GM18951 (cell line): ENCODE measurements around the gene NVL.

Source experiments
- POLR2A ChIP-seq: IDR thresholded peaks from 4 replicates; pipeline ENCODE4 v1.6.1; 2011; ENCODE audit warnings: mild to moderate bottlenecking; ENCODE audit not compliant: insufficient read length, insufficient read depth; ENCODE audit errors: extremely low read depth
- in situ Hi-C: fragments of 300-500 bp; cut with MboI; formaldehyde crosslinking; loops from one replicate; pipeline ENCODE4 v1.12.0; 2022; ENCODE audit warnings: low sequenced_read_pairs, mixed read lengths, inconsistent platforms; ENCODE audit not compliant: unreplicated experiment

Gene NVL

DNA sequence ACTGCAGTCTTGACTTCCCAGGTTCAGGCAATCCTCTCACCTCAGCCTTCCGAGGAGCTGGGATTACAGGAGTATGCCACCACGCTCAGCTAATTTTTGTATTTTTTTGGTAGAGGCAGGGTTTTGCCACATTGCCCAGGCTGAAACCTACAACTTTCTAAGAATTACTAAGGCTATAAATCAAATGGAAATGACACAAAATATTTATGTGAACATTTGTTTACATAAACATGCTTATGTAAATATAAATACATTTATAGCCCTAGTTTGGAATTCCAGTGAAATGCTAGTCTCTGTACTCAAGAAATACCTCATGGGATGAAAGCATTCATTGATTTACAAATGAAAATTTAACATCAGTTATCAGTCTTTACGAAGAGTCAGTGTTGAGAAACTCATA lies 47.8 kb downstream of the NVL start:
- TF ChIP-seq POLR2A, result no peak
- in situ Hi-C loops, result no loop called here

DNA sequence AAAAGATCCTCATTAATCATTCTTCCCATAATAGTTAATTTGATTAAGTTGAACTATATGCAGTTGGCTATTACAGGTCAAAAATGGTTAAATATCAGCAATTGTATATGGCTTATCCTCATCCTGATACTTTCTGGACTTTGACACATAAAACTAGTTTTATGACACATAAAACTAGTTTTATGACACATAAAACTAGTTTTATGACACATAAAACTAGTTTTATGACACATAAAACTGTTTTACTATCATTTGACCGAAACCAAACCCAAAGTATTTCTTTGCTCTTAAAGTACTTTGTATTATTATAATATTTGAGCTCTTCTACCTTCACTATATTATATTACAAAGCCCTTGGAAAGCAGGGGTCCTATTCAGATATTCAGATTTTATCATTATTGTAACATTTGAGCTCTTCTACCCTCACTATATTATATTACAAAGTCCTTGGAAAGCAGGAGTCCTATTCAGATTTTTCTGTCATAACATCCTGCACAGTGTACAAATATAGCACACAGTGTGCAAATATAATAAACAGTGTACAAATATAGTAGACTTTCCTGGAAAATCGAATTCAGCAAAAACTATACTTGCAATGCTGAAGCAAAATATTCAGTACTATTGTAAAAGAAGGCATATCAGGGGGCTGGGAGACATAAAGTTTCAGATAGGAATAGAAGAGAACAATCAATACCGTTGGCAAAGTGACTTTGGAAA lies 53.0 kb downstream of the NVL start:
- no peak for TF ChIP-seq POLR2A
- in situ Hi-C loops, result no loop called here

DNA sequence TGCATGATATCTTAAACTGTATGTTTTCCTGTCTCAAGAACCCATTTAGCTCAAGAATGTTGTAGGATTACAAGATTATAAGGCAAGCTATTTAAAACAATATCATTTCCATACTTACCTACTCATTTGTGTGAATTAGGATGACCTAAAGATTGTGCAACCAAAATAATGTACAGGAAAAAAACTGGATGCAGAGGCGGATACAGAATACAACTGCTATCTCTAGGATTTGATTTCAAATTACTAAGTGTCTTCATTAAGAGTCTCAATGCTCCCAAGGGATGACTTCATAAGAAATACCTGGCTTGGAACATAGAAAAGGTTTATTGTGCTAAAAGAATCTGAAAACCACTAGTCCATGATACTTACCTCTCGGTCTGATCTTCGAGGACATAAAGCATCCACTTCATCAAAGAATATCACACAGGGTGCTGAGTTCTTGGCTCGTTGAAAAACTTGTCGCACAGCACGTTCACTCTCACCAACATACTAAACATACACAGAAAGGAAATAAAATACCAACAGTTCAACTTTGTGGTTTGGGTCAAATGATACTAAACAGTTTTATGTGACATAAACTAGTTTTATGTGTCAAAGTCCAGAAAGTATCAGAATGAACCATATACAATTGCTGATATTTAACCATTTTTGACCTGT lies 54.9 kb downstream of the NVL start:
- no peak for TF ChIP-seq POLR2A
- in situ Hi-C loops, result no loop called here

DNA sequence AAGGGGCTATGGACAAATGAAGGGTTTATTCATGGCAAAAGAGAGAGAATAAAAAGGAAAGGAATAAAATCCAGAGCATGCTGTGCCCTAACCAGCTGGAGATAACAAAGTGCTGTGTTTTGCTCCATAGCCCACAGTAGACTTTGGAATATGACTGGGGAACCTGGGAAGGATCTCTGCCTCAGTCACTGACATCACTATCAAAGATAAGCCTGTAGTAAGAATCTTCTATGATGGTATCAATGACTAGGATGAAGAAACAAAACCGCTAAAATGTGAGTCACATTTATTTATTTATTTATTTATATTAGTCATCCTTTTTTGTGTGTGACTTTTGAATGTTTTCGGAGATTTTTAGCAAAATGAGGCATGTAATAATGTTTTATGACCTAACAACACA lies 56.3 kb downstream of the NVL start:
- no peak for TF ChIP-seq POLR2A
- in situ Hi-C loops, result no loop called here

DNA sequence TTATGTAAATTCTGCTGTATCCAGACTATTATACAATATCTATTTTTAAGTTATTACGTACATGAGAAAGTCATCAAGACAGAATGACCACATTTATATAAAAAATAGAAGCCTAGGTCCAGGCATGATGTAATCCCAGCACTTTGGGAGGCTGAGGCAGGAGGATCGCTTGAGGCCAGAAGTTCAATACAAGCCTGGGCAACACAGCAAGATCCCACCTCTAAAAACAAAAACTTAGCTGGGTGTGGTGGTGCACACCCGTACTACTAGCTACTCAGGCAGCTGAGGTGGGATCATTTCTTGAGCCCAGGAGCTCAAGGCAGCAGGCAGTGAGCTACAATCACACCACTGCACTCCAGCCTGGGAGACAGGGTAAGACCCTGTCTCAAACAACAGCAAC lies 58.9 kb downstream of the NVL start:
- no peak for TF ChIP-seq POLR2A
- in situ Hi-C loops, result no loop called here

DNA sequence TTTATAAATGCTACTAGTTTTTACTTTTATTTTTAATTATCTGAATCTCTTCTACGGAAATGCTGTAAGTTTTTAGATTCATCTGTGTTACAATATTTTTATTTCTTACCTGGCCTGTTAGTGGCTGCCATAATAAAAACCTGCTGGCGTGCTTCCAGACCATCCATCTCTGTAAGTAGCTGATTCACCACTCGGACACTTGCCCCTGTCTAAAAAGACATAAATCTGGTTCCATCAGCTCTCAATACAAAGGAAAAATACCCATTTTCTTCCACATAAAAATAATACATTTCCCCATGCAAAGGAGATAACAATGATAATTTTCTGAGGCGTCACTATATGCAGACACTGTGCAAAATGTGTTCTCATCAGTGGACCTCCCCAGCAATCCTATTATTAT lies 62.0 kb downstream of the NVL start:
- no peak for TF ChIP-seq POLR2A
- in situ Hi-C loops, result no loop called here

DNA sequence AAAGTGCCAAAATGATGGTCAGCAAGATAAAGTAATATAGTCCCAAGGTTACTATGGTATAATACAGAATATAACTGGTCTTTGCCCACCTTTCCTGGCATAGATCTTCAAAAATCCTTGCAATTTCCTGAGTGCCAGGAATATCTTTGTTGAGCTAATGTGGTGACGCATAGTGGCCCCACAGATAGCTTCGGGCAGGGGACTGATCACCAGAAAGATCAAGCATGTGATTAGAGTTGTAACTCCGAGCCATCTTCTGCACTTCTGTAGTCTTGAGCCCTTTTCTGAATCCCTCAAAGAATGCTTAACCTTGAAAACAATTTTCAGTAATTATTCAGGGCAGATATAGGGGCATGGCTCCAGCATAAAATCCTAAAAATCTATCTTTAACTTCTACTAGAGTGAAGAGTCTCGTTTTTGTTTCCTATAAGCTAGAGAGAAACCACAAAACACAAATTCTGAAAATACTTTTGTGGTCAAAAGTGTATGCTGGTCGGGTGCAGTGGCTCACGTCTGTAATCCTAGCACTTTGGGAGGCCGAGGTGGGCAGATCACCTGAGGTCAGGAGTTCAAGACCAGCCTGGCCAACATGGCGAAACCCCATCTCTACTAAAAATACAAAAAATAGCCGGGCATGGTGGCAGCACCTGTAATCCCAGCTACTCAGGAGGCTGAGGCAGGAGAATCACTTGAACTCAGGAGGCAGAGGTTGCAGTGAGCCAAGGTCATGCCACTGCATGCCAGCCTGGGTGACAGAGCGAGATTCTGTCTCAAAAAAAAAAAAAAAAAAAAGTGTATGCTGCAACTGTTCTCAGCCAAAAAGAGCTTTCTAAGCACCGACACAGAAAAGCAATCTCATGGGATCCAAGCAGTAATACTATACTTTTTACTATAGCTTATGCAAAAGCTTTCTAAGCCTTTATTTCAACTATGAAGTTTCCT lies 62.8 kb downstream of the NVL start:
- in situ Hi-C loops, result no loop called here
- TF ChIP-seq POLR2A, result no peak

DNA sequence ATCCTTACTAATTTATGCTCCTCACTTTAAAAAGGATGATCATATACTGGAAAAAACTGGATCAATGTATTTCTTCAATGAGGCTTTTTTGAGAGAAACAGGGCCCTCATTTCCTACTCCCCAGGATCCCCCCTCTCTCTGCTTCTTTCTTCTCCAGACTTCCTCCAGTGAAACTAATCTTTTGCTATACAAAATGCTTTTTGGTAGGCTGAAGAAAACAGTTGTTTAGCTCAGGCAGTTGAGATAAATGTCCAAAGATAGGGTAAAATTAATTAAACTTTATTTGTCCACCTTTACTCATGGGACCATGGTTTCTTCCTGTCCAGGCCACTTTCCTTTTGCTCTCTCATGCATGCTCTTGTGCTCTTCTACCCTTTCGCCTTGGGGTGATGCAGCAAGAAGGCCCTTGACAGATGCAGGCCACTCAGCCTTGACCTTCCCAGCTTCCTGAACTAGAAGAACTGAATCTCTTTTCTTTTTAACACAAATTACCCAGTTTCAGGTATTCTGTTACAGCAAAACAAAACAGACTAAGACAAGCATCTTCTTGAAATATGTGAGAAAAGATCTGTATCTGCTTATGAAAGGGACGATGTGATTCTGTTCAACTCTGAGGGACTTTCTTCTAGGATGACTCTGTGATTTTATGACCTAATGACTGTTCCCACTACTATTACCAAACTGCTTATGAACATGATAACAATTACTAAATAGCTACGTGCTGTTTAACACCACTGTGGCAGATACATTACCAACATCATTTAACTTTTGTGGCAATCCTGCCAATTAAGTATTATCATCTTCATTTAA lies 63.7 kb downstream of the NVL start:
- no peak for TF ChIP-seq POLR2A
- in situ Hi-C loops, result no loop called here

DNA sequence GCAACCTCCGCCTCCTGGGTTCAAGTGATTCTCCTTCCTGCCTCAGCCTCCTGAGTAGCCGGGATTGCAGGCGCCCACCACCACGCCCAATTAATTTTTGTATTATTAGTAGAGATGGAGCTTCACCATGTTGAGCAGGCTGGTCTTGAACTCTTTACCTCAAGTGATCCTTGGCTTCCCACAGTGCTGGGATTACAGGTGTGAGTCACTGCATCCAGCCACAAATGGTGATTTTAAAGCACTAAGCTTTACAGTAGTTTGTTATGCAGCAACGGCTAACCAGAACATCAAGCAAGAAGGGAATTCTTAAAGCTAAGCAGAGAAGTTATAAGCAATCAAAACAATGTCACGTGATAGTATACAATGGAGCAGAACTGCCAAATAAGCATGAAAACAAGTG lies 65.7 kb downstream of the NVL start:
- in situ Hi-C loops, result no loop called here
- no peak for TF ChIP-seq POLR2A

DNA sequence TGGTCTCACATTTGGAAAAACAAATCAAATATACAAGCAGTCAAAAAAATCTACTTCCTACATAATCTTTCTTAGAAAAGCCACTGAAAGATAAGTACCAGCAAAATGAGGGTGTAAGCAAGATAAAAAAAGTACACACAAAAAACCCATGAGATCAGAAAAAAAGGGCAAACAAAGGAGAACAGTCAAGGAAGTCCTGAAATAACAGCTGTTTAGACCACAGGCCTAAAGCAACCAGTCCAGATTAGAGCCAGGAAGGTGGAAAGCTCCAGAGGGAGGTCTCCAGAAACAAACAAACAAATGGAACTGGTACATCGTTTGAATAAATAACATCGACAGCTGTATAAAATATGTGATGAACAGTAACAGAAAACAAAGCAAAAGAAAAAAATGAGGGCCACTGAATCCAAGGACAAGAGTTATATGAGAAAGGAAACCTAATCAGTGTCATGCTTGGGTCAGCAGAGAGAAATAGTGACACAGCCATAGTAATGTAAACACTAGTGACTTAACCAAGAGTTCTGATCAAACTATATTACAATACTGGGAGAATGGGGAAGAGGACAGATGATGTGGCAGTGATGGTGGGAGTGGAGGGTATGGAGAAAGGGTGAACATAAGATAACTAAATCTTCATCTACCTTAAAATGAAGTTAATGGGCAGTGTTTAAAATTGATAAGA lies 67.5 kb downstream of the NVL start:
- TF ChIP-seq POLR2A, result no peak
- in situ Hi-C loops, result no loop called here

DNA sequence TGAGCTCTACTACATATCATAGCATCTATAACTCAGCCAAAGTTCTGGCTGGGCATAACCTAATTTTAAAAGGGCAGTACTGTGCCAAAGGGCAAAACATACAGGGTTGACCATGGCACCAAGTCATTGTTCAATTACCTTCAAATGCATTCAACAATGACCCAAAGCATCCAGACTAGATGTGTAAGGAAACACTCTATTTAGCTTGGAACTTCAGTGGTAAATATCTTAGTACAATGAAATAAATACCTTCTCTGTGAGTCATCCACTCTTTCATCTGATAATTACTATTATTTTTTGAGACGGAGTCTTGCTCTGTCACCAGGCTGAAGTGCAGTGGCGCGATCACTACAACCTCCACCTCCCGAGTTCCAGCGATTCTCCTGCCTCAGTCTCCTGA lies 70.0 kb downstream of the NVL start:
- no peak for TF ChIP-seq POLR2A
- in situ Hi-C loops, result no loop called here

DNA sequence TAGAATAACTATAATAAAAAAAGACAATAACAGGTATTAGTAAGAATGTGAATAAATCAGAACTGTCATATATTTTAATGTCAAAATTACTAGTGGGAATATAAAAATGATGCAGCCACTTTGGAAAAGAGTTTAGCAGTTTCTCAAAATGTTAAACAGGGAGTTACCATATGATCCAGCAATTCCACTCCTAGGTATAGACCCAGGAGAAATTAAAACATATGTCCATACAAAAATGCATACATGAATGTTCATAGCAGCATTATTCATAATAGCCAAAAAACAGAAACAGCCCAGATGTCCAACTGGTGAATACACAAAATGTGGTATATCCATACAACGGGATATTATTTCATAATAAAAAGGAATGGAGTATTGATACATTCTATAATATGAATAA lies 71.6 kb downstream of the NVL start:
- in situ Hi-C loops, result no loop called here
- no peak for TF ChIP-seq POLR2A
